A549 (cell line): ENCODE measurements around the gene PDK3. TPM values are rescaled to one million over a fixed set of nuclear protein-coding genes. Genes with fewer than 3 reads are reported as not detected.

Source experiments
- ATAC-seq, 2 experiments: fragments of 200-7000 bp in 1 of 2; fragments of >200 bp in 1 of 2; cut with Nextera tagmentation in 1 of 2; cut with Tn5 transposase in 1 of 2; 3 replicates each; pipeline versions ENCODE4 v1.8.0 to v1.9.1; 2018 to 2020; ENCODE audit warnings: mild to moderate bottlenecking in 1 of 2, moderate library complexity in 1 of 2
- CTCF ChIA-PET: fragments of 300-600 bp; sonication (Branson Sonifier 250); formaldehyde crosslinking; extraction: SDS; loops from one replicate; lab custom pipeline; 2021; ENCODE audit warnings: antibody characterized with exemption, inconsistent platforms; lab: Yijun Ruan, JAX
- POLR2A ChIA-PET: fragments of 350-600 bp; formaldehyde crosslinking; extraction: SDS; loops from one replicate; lab custom pipeline; 2021; ENCODE audit warnings: antibody characterized with exemption, inconsistent platforms; lab: Yijun Ruan, JAX
- DNase-seq, 2 experiments: peaks; one replicate each; pipeline versions ENCODE4 v3.0.0 to v3.0.0-alpha.2; 2011 to 2016; ENCODE audit warnings: low read depth in 1 of 2, low spot score in 1 of 2
- FAIRE-seq: peaks from 2 replicates; lab custom pipeline; 2011; peaks lifted over from hg19 to GRCh38; lab: Jason Lieb, UNC
- H3K27ac ChIP-seq, 2 experiments: fragments of >200 bp; sonication (Bioruptor Twin); formaldehyde crosslinking; 3 replicates each; pipeline ENCODE4 v1.5.1; 2016 to 2017
- H3K4me1 ChIP-seq: fragments of >200 bp; sonication (Bioruptor Twin); formaldehyde crosslinking; 3 replicates; pipeline ENCODE4 v1.6.1; 2016
- H3K4me2 ChIP-seq: fragments of >200 bp; sonication (Bioruptor Twin); formaldehyde crosslinking; 3 replicates; pipeline ENCODE4 v1.6.1; 2016
- H3K4me3 ChIP-seq: fragments of >200 bp; sonication (Bioruptor Twin); formaldehyde crosslinking; 3 replicates; pipeline ENCODE4 v1.5.1; 2016
- H3K9me3 ChIP-seq: fragments of >200 bp; sonication (Bioruptor Twin); formaldehyde crosslinking; 3 replicates; pipeline ENCODE4 v1.6.1; 2016
- BHLHE40 ChIP-seq: IDR thresholded peaks from 2 replicates; pipeline ENCODE4 v1.6.1; 2012; ENCODE audit warnings: low read depth, low read length, inconsistent platforms
- CBX2 ChIP-seq: fragments of 200-600 bp; sonication (generic); IDR thresholded peaks from 2 replicates; pipeline ENCODE4 v1.6.1; 2016; ENCODE audit warnings: low read depth, mild to moderate bottlenecking, borderline replicate concordance
- CHD4 ChIP-seq: fragments of 200-600 bp; sonication (generic); IDR thresholded peaks from 2 replicates; pipeline ENCODE4 v1.6.1; 2016; ENCODE audit warnings: antibody characterized with exemption, mild to moderate bottlenecking, borderline replicate concordance
- EHMT2 ChIP-seq: fragments of 200-600 bp; sonication (generic); IDR thresholded peaks from 2 replicates; pipeline ENCODE4 v1.6.1; 2016; ENCODE audit warnings: antibody characterized with exemption, low read depth, mild to moderate bottlenecking, moderate library complexity
- EP300 ChIP-seq, 2 experiments: fragments of >200 bp; sonication (Bioruptor Twin); formaldehyde crosslinking; IDR thresholded peaks; 2 replicates in 1 of 2; 3 replicates in 1 of 2; pipeline ENCODE4 v1.6.1; 2016 to 2017
- ESRRA ChIP-seq: fragments of 150-350 bp; IDR thresholded peaks from 2 replicates; pipeline ENCODE4 v1.6.1; 2014; ENCODE audit warnings: mild to moderate bottlenecking, low read length, borderline replicate concordance
- FOSL2 ChIP-seq, 2 experiments: fragments of 450-650 bp in 1 of 2; fragments of >200 bp in 1 of 2; sonication (Bioruptor Twin) in 1 of 2; formaldehyde crosslinking; IDR thresholded peaks; 2 replicates each; pipeline versions ENCODE4 v1.5.0 to v1.6.1; 2016 to 2020; ENCODE audit warnings: mild to moderate bottlenecking in 1 of 2, moderate library complexity in 1 of 2
- FOXS1 ChIP-seq: fragments of 250-450 bp; sonication (Bioruptor Pico); IDR thresholded peaks from 2 replicates; pipeline ENCODE4 v1.5.0; 2020; ENCODE audit warnings: mild to moderate bottlenecking, moderate library complexity
- GATA3 ChIP-seq: IDR thresholded peaks from 2 replicates; pipeline ENCODE4 v1.6.1; 2012; ENCODE audit warnings: borderline replicate concordance
- HDAC2 ChIP-seq: fragments of 200-600 bp; sonication (generic); IDR thresholded peaks from 2 replicates; pipeline ENCODE4 v1.6.1; 2016
- HOXA7 ChIP-seq: fragments of 250-450 bp; sonication (Bioruptor Pico); IDR thresholded peaks from 2 replicates; pipeline ENCODE4 v1.5.0; 2020; ENCODE audit warnings: mild to moderate bottlenecking, moderate library complexity
- JUN ChIP-seq, 2 experiments: fragments of >200 bp; sonication (Bioruptor Twin); formaldehyde crosslinking; IDR thresholded peaks; 2 replicates in 1 of 2; 3 replicates in 1 of 2; pipeline ENCODE4 v1.6.1; 2016 to 2017
- KDM5A ChIP-seq: fragments of 200-600 bp; sonication (generic); IDR thresholded peaks from 2 replicates; pipeline ENCODE4 v1.6.1; 2016; ENCODE audit warnings: antibody characterized with exemption, mild to moderate bottlenecking
- MAZ ChIP-seq: fragments of 150-350 bp; IDR thresholded peaks from 2 replicates; pipeline ENCODE4 v1.6.1; 2014; ENCODE audit warnings: antibody characterized with exemption, low read depth, low read length, borderline replicate concordance
- NPAS2 ChIP-seq: fragments of 250-450 bp; sonication (Bioruptor Pico); IDR thresholded peaks from 2 replicates; pipeline ENCODE4 v1.8.0; 2022; ENCODE audit warnings: mild to moderate bottlenecking, moderate library complexity, borderline replicate concordance
- PHF8 ChIP-seq: fragments of 200-600 bp; sonication (generic); IDR thresholded peaks from 2 replicates; pipeline ENCODE4 v1.6.1; 2016; ENCODE audit warnings: low read depth, mild to moderate bottlenecking, antibody characterized with exemption, moderate library complexity, borderline replicate concordance
- POLR2A ChIP-seq: IDR thresholded peaks from 2 replicates; pipeline ENCODE4 v1.6.1; 2012; ENCODE audit warnings: mild to moderate bottlenecking, low read length
- RFX5 ChIP-seq: fragments of 450-650 bp; IDR thresholded peaks from 2 replicates; pipeline ENCODE4 v1.7.1; 2014; ENCODE audit warnings: antibody characterized with exemption, mild to moderate bottlenecking, moderate library complexity
- RNF2 ChIP-seq: fragments of 200-600 bp; sonication (generic); IDR thresholded peaks from 2 replicates; pipeline ENCODE4 v1.6.1; 2016; ENCODE audit warnings: low read depth, mild to moderate bottlenecking, antibody characterized with exemption, moderate library complexity, borderline replicate concordance
- SMC3 ChIP-seq: fragments of >200 bp; sonication (Bioruptor Twin); formaldehyde crosslinking; IDR thresholded peaks from 3 replicates; pipeline ENCODE4 v1.6.1; 2018; ENCODE audit warnings: inconsistent platforms
- TFCP2L1 ChIP-seq: fragments of 250-450 bp; sonication (Bioruptor Pico); IDR thresholded peaks from 2 replicates; pipeline ENCODE4 v1.5.0; 2021; ENCODE audit warnings: mild to moderate bottlenecking
- TP53 ChIP-seq: fragments of 250-450 bp; sonication (Bioruptor Pico); IDR thresholded peaks from 2 replicates; pipeline ENCODE4 v1.5.0; 2021; ENCODE audit warnings: mild to moderate bottlenecking, moderate library complexity
- ZFP36 ChIP-seq: fragments of 450-650 bp; IDR thresholded peaks from 2 replicates; pipeline ENCODE4 v1.6.1; 2014; ENCODE audit warnings: borderline replicate concordance; ENCODE audit not compliant: partially characterized antibody
- ZSCAN20 ChIP-seq: fragments of 250-450 bp; sonication (Bioruptor Pico); IDR thresholded peaks from 2 replicates; pipeline ENCODE4 v1.8.0; 2022; ENCODE audit warnings: mild to moderate bottlenecking, moderate library complexity
- WGBS: methylation state at CpG from one replicate; pipeline ENCODE4 v1.1.6; 2017; ENCODE audit errors: missing lambda C conversion rate; 5-methylcytosine and 5-hydroxymethylcytosine counted together
- polyA plus RNA-seq, 4 experiments: library from polyadenylated mRNA; depleted of rRNA in 3 of 4; stranded (reverse); fragments of >200 nt; fragmentation: RNase III in 1 of 4; extraction: RNeasy Plus Mini Kit Qiagen cat#74134 plus additional on column Dnase treatment in 1 of 4; gene quantifications; 2 replicates in 3 of 4; 3 replicates in 1 of 4; pipeline ENCODE4 v1.2.3, GENCODE V29; 2011 to 2017
- TF ChIP-seq, protein P1 (sequence below): IDR thresholded peaks from 2 replicates; pipeline ENCODE4 v1.6.1; 2012; ENCODE audit warnings: low read depth, borderline replicate concordance
- TF ChIP-seq, protein P2 (sequence below): fragments of 450-650 bp; IDR thresholded peaks from 2 replicates; pipeline ENCODE4 v1.6.1; 2014; ENCODE audit warnings: antibody characterized with exemption
- TF ChIP-seq, protein P3 (sequence below): fragments of 250-450 bp; sonication (Bioruptor Pico); IDR thresholded peaks from 2 replicates; pipeline ENCODE4 v1.5.0; 2021; ENCODE audit warnings: mild to moderate bottlenecking, moderate library complexity, borderline replicate concordance
- TF ChIP-seq, protein P4 (sequence below): fragments of 250-450 bp; sonication (Bioruptor Pico); IDR thresholded peaks from 2 replicates; pipeline ENCODE4 v1.5.0; 2020; ENCODE audit warnings: low read depth, mild to moderate bottlenecking, moderate library complexity
- TF ChIP-seq, protein P5 (sequence below): IDR thresholded peaks from 2 replicates; pipeline ENCODE4 v1.6.1; 2012

Gene PDK3
- polyA plus RNA-seq, 2 of the 4 experiments (the other 2 are of a cell fraction): 5.3 to 14.1 TPM

DNA sequence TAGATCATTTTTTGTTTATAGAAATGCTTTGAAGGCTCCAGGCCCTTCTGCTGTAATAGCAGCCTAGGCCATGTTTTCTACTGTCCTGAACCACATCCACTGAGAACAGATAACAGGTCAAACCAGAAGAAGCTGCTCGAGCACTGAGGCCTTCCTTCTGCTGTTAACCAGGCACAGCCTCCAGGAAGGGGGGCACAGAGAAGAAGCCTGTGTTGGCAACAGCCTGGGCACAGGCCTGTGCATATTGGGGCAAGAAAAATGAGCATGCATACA lies 37.4 kb upstream of the PDK3 start:
- DNase-seq (no peak), ATAC-seq (no peak), FAIRE-seq (no peak)
- TF ChIP-seq HOXA7 (no peak), POLR2A (no peak), JUN (IDR thresholded peaks at IDR 0.05) (no peak), KDM5A (no peak), GATA3 (no peak), ZSCAN20 (CRISPR knock-in tag) (no peak), CHD4 (no peak), RFX5 (no peak), RNF2 (no peak), TFCP2L1 (CRISPR knock-in tag) (no peak), MAZ (no peak), PHF8 (no peak), NPAS2 (CRISPR knock-in tag) (no peak), FOXS1 (CRISPR knock-in tag) (no peak), HDAC2 (no peak), CBX2 (no peak), EP300 (IDR thresholded peaks at IDR 0.05) (no peak)
- TF ChIP-seq, protein P1, sequence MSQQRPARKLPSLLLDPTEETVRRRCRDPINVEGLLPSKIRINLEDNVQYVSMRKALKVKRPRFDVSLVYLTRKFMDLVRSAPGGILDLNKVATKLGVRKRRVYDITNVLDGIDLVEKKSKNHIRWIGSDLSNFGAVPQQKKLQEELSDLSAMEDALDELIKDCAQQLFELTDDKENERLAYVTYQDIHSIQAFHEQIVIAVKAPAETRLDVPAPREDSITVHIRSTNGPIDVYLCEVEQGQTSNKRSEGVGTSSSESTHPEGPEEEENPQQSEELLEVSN: no peak
- TF ChIP-seq, protein P2, sequence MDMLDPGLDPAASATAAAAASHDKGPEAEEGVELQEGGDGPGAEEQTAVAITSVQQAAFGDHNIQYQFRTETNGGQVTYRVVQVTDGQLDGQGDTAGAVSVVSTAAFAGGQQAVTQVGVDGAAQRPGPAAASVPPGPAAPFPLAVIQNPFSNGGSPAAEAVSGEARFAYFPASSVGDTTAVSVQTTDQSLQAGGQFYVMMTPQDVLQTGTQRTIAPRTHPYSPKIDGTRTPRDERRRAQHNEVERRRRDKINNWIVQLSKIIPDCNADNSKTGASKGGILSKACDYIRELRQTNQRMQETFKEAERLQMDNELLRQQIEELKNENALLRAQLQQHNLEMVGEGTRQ: no peak
- H3K4me1 ChIP-seq: no peaks in the 10 kb centered on the region
- H3K4me3 ChIP-seq: no peak overlapping the region
- H3K4me2 ChIP-seq: no peak overlapping the region
- no peaks in the 10 kb centered on the region for H3K9me3 ChIP-seq
- WGBS: 17% methylated on average over 1 of the region's 1 CpG
- CTCF ChIA-PET: no interaction called here
- H3K27ac ChIP-seq: no peak overlapping the region
- POLR2A ChIA-PET: no interaction called here

DNA sequence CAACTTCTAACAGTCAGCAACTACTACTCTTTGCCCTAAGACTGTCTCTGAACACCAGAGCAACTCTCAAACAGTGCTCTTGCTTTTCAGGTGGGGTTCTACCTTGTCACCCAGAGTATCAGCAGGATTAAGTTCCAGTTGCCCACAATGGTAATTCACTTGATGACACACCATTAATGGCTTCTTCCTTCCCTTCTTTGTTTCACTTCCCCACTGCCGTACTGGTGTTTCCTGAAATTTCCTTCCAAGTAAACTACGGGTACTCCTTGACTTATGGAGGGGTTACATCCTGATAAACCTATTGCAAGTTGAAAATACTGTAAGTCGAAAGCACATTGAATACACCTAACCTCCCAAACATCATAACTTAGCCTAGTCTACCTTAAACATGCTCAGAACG lies 36.6 kb upstream of the PDK3 start:
- POLR2A ChIA-PET: no interaction called here
- TF ChIP-seq POLR2A: no peak
- no peak for TF ChIP-seq BHLHE40
- TF ChIP-seq, protein P3, sequence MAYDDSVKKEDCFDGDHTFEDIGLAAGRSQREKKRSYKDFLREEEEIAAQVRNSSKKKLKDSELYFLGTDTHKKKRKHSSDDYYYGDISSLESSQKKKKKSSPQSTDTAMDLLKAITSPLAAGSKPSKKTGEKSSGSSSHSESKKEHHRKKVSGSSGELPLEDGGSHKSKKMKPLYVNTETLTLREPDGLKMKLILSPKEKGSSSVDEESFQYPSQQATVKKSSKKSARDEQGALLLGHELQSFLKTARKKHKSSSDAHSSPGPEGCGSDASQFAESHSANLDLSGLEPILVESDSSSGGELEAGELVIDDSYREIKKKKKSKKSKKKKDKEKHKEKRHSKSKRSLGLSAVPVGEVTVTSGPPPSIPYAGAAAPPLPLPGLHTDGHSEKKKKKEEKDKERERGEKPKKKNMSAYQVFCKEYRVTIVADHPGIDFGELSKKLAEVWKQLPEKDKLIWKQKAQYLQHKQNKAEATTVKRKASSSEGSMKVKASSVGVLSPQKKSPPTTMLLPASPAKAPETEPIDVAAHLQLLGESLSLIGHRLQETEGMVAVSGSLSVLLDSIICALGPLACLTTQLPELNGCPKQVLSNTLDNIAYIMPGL (CRISPR knock-in tag): no peak
- TF ChIP-seq, protein P4, sequence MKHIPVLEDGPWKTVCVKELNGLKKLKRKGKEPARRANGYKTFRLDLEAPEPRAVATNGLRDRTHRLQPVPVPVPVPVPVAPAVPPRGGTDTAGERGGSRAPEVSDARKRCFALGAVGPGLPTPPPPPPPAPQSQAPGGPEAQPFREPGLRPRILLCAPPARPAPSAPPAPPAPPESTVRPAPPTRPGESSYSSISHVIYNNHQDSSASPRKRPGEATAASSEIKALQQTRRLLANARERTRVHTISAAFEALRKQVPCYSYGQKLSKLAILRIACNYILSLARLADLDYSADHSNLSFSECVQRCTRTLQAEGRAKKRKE (CRISPR knock-in tag): no peak
- no peak for TF ChIP-seq EHMT2
- no peak for TF ChIP-seq ESRRA
- TF ChIP-seq FOSL2 (IDR thresholded peaks at IDR 0.05): no peak
- no peak for TF ChIP-seq FOSL2 (CRISPR knock-in tag; IDR thresholded peaks at IDR 0.05)
- TF ChIP-seq, protein P5, sequence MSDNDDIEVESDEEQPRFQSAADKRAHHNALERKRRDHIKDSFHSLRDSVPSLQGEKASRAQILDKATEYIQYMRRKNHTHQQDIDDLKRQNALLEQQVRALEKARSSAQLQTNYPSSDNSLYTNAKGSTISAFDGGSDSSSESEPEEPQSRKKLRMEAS: no peak
- no peak for TF ChIP-seq SMC3
- TF ChIP-seq TP53: no peak
- no peak for TF ChIP-seq RFX5
- no peak for TF ChIP-seq RNF2
- no peak for TF ChIP-seq ZFP36
- no peaks in the 10 kb centered on the region for H3K4me1 ChIP-seq
- H3K4me3 ChIP-seq: no peak overlapping the region
- H3K27ac ChIP-seq: no peak overlapping the region
- H3K9me3 ChIP-seq: no peaks in the 10 kb centered on the region
- CTCF ChIA-PET: no interaction called here
- DNase-seq (no peak), FAIRE-seq (no peak), ATAC-seq (no peak)
- WGBS: 67% methylated on average over 4 of the region's 4 CpGs
- no peak overlapping the region for H3K4me2 ChIP-seq
